22Rv1 (cell line): Measurements from ENCODE around the gene KRTAP9-7.
"Not testable (repeated sequence)": the region's sequence is repeated elsewhere in the genome, so short reads cannot be mapped to it uniquely, and the experiment has no call there.

Experiments used
- H3K27ac ChIP-seq: fragments of 450-650 bp; 2 replicates; pipeline ENCODE4 v1.5.1; 2017
- ZFX ChIP-seq: fragments of 450-650 bp; IDR thresholded peaks from 2 replicates; pipeline ENCODE4 v1.6.1; 2017; ENCODE audit warnings: antibody characterized with exemption, borderline replicate concordance
- TF ChIP-seq, protein P1 (sequence below): fragments of 450-650 bp; IDR thresholded peaks from 2 replicates; pipeline ENCODE4 v1.5.1; 2017; ENCODE audit warnings: mild to moderate bottlenecking

KRTAP9-7 gene, protein sequence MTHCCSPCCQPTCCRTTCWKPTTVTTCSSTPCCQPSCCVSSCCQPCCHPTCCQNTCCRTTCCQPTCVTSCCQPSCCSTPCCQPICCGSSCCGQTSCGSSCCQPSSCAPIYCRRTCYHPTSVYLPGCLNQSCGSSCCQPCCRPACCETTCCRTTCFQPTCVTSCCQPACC

DNA sequence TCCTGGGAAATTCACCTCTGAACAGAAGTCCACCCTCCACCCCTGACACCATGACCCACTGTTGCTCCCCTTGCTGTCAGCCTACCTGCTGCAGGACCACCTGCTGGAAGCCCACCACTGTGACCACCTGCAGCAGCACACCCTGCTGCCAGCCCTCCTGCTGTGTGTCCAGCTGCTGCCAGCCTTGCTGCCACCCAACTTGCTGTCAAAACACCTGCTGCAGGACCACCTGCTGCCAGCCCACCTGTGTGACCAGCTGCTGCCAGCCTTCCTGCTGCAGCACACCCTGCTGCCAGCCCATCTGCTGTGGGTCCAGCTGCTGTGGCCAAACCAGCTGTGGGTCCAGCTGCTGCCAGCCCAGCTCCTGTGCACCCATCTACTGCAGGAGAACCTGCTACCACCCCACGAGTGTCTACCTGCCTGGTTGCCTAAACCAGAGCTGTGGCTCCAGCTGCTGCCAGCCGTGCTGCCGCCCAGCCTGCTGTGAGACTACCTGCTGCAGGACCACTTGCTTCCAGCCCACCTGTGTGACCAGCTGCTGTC, at the start of gene KRTAP9-7:
KRTAP9-7 (plus strand) TSS at position 51 of the 543 bp plus-strand sequence; CDS start at position 51, 0 bp downstream.
- not testable (repeated sequence) for H3K27ac ChIP-seq

GRCh38 chr17:41226051-41226450, 49.4 kb upstream of the KRTAP9-7 start:
- no peak overlapping the region for H3K27ac ChIP-seq
- TF ChIP-seq, protein P1, sequence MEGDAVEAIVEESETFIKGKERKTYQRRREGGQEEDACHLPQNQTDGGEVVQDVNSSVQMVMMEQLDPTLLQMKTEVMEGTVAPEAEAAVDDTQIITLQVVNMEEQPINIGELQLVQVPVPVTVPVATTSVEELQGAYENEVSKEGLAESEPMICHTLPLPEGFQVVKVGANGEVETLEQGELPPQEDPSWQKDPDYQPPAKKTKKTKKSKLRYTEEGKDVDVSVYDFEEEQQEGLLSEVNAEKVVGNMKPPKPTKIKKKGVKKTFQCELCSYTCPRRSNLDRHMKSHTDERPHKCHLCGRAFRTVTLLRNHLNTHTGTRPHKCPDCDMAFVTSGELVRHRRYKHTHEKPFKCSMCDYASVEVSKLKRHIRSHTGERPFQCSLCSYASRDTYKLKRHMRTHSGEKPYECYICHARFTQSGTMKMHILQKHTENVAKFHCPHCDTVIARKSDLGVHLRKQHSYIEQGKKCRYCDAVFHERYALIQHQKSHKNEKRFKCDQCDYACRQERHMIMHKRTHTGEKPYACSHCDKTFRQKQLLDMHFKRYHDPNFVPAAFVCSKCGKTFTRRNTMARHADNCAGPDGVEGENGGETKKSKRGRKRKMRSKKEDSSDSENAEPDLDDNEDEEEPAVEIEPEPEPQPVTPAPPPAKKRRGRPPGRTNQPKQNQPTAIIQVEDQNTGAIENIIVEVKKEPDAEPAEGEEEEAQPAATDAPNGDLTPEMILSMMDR, result no peak
- no peak for TF ChIP-seq ZFX

DNA sequence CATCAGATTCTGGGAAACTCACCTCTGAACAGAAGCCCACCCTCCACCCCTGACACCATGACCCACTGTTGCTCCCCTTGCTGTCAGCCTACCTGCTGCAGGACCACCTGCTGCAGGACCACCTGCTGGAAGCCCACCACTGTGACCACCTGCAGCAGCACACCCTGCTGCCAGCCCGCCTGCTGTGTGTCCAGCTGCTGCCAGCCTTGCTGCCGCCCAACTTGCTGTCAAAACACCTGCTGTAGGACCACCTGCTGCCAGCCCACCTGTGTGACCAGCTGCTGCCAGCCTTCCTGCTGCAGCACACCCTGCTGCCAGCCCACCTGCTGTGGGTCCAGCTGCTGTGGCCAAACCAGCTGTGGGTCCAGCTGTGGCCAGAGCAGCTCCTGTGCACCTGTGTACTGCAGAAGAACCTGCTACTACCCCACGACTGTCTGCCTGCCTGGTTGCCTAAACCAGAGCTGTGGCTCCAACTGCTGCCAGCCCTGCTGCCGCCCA, 48.9 kb upstream of the KRTAP9-7 start, which contains the start of gene KRTAP9-2:
KRTAP9-2 (plus strand) TSS at position 51 of the 498 bp plus-strand sequence; CDS start at position 58, 7 bp downstream.
- H3K27ac ChIP-seq, result not testable (repeated sequence)

- no peak overlapping the region for H3K27ac ChIP-seq
- TF ChIP-seq, protein P1, result no peak
- TF ChIP-seq ZFX, result no peak
Observed at GRCh38 chr17:41230094-41230493, 45.4 kb upstream of the KRTAP9-7 start.

DNA sequence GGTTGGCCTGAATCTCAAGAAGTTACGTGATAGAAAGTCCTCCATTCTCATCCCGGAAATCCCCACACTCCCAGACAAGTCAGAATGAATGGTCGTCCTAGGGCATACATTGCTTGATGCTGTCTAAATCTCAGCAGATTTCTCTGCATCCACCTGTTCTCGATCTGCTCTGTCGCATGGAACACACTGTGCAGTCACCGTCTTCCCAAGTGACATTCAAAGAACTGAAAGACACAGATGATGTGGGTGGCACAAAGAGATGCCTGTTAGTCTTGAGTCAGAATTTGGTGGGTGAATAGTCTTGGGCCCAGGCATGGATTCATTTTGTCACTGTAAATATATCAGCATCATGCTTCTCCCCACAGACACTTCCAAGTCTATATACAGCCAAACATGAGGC, 43.8 kb upstream of the KRTAP9-7 start:
- no peak for TF ChIP-seq ZFX
- TF ChIP-seq, protein P1, result no peak
- H3K27ac ChIP-seq, result no peak overlapping the region

DNA sequence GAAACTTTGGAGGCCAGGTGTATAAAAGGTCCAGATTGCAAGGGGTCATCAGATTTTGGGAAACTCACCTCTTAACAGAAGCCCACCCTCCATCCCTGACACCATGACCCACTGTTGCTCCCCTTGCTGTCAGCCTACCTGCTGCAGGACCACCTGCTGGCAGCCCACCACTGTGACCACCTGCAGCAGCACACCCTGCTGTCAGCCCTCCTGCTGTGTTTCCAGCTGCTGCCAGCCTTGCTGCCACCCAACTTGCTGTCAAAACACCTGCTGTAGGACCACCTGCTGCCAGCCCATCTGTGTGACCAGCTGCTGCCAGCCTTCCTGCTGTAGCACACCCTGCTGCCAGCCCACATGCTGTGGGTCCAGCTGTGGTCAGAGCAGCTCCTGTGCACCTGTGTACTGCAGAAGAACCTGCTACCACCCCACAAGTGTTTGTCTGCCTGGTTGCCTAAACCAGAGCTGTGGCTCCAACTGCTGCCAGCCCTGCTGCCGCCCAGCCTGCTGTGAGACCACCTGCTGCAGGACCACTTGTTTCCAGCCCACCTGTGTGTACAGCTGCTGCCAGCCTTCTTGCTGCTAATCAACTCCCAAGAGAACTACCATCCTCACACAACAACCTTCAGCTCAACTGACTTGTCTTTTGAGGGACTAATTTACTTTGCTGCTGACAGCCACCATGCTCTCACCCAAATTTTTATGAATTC, 42.9 kb upstream of the KRTAP9-7 start, which contains the start of gene KRTAP9-3:
KRTAP9-3 (plus strand) TSS at position 51 of the 707 bp plus-strand sequence; CDS start at position 104, 53 bp downstream.
- not testable (repeated sequence) for H3K27ac ChIP-seq

DNA sequence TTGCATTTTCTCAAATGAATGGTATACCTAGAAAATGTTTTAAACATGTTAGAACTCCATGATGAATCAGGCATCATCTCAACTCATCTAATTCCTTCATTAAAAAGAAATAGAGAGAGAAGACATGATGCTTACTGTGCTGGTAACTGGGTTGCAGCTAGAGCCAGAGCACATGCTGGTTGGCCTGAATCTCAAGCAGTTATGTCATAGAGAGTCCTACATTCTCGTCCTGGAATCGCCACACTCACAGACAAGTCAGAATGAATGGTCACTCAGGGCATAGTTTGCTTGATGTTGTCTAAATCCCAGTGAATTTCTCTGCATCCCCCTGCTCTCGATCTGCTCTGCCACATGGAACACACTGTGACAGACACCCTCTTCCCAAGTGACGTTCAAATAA, 38.4 kb upstream of the KRTAP9-7 start:
- H3K27ac ChIP-seq, result not testable (repeated sequence)

- H3K27ac ChIP-seq, result not testable (repeated sequence)
Observed at GRCh38 chr17:41237949-41238437, 37.5 kb upstream of the KRTAP9-7 start, which contains the start of gene KRTAP9-8. KRTAP9-8 (plus strand) TSS chr17:41237999; CDS start chr17:41238052, 53 bp downstream.

DNA sequence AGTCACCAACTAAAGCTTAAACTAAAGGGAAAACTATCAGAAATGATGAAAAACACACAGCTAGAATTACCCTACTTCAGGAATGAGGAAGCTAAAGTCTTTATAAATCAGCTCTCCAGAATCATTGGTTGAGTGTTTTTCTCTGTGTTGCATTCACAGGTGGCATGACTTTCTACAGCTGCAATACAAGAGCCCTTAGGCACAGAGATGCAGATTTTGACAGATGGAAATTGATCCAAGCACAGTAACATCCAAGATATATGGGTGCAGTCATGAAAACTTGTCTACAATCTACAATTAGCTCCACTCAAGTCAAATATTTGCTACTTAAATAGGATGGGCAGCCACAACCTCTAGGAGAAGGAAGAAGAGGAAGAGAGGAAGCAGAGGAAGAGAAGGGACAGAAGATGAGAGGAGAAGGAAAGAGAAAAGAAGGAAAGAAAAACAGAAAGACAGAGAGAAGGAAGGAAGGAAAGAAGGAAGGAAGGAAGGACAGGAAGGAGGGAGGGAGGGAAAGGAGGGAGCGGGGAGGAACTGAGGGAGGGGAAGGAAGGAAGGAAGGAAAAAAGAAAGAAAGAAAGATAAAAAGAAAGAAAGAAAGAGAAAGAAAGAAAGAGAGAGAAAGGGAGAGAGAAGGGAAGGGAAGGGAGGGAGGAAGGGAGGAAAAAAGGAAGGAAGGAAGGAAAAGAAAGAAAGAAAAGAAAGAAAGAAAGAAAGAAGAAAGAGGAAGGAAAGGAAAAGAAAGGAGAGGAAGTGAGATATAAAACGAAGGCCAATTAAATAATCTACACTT, 28.3 kb upstream of the KRTAP9-7 start:
- not testable (repeated sequence) for H3K27ac ChIP-seq

- H3K27ac ChIP-seq, result not testable (repeated sequence)
Observed at GRCh38 chr17:41249637-41250240, 25.8 kb upstream of the KRTAP9-7 start, which contains the start of gene KRTAP9-4. KRTAP9-4 (plus strand) TSS chr17:41249687; CDS start chr17:41249721, 34 bp downstream.
